ENCODE measurements around the gene TMOD3.

Gene TMOD3

GRCh38 chr15:51912528-51912927, 83.1 kb downstream of the TMOD3 start:
- no peak for DNase-seq

GRCh38 chr15:51917493-51917892, 88.0 kb downstream of the TMOD3 start:
- no peak for DNase-seq

GRCh38 chr15:51924156-51925068, 95.0 kb downstream of the TMOD3 start:
- DNase-seq: no peak

- no peak for DNase-seq
These were observed 97.4 kb downstream of the TMOD3 start for GRCh38 chr15:51926809-51927208.

GRCh38 chr15:51931016-51931415, 101.6 kb downstream of the TMOD3 start:
- DNase-seq: no peak

- DNase-seq: no peak
These were observed 102.2 kb downstream of the TMOD3 start for GRCh38 chr15:51931638-51932037.

GRCh38 chr15:51932161-51932560, 102.7 kb downstream of the TMOD3 start:
- DNase-seq: no peak

- DNase-seq: no peak
These were observed 106.1 kb downstream of the TMOD3 start for GRCh38 chr15:51935466-51936104.

- no peak for DNase-seq
These were observed 106.6 kb downstream of the TMOD3 start for GRCh38 chr15:51936105-51936478.

- DNase-seq: no peak
These were observed 108.8 kb downstream of the TMOD3 start for GRCh38 chr15:51938286-51938685.

GRCh38 chr15:51939216-51939615, 109.8 kb downstream of the TMOD3 start:
- no peak for DNase-seq

- DNase-seq: no peak
These were observed 117.7 kb downstream of the TMOD3 start for GRCh38 chr15:51947124-51947523.

- no peak for DNase-seq
These were observed 123.4 kb downstream of the TMOD3 start for GRCh38 chr15:51952805-51953204.

- DNase-seq: no peak
These were observed 126.1 kb downstream of the TMOD3 start for GRCh38 chr15:51955504-51955903.

Data from activated T-cell treated with anti-CD3 and anti-CD28 coated beads for 4 hours (primary cell).